RKO (cell line): ENCODE measurements around the gene INSYN2A.
A peak's percentile ranks its signal among the peaks of the same experiment; 100 is the strongest.

Source experiments
- DNase-seq: peaks from one replicate; pipeline ENCODE4 v3.0.0-alpha.2; 2016; ENCODE audit warnings: low spot score

Gene INSYN2A, protein sequence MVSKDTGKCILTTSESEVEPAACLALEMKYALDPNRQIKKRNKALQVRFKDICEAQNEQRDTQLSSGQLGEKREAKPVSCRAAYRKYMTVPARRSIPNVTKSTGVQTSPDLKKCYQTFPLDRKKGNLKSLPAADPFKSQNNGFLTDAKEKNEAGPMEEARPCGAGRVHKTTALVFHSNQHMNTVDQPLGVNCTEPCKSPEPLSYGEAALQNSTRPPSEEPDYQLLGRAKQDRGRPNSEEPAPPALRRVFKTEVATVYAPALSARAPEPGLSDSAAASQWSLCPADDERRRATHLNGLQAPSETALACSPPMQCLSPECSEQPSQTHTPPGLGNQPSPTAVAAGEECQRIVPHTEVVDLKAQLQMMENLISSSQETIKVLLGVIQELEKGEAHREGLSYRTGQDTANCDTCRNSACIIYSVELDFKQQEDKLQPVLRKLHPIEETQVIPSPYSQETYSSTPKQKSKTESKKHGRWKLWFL

DNA sequence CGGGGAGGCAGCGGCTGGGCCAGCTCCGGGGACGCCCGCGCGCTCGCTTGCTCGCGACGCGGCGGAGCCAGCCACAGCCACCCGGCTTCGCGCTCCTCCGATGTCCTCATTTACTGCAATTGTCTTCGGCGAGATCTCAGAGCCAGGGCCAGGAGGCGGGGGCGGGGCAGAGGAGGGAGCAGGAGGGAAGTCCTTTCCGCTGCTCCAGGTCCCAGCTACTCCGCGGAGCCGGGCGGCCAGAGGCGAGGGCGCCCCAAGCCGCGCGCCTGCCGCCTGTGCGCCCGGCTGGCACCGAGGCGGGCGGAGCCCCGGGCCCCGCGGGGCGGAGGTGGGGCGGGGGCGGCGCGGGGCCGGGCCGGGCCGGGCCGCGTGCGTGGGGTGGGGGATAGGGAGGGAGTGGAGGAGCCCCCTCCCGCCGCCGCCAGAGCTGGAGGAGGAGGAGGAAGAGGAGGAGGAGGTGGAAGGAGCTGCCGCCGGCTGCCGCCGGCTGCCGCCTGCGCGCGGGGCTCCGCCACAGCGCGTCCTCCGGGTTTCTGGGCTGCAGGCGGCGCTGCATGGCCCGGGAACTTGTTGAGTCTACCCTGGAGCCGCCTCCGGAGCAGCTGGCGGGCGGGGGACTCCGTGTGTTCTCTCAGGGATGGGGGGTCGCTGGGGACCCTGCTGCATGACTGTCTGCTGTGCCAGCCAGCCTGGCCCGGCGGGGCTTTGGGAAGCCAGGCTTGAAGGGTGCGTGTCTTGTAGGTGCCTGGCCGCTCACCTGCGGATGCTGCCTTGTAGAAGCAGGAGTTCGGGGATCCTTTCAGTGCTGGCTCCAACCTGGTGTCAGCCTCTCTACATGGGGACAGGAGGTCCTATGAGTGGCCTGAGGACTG lies at the start of gene INSYN2A:
Gene INSYN2A (minus strand): TSS at position 310 of the 872 bp plus-strand sequence. CDS start 20,196 bp downstream, outside the sequence.
- no peak for DNase-seq

DNA sequence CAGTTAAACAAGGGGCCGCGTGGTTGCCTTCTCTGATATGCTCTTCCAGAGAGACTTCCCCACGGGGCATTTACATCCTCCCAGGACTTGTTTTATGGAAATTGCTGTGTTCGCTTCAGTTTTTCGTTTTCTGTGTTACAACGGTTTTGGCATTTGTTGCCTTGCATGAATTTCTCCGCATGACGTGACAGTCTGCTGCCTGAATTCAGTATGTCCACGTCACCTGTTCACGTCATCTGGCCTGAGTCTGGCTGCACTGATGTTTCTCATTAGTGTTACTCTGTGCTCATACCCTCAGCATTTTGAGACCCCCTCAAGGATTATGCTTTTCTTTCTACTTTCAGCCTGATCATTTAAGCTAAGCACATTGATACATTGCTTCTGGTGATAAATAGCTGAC lies 49.1 kb upstream of the INSYN2A start:
- no peak for DNase-seq

DNA sequence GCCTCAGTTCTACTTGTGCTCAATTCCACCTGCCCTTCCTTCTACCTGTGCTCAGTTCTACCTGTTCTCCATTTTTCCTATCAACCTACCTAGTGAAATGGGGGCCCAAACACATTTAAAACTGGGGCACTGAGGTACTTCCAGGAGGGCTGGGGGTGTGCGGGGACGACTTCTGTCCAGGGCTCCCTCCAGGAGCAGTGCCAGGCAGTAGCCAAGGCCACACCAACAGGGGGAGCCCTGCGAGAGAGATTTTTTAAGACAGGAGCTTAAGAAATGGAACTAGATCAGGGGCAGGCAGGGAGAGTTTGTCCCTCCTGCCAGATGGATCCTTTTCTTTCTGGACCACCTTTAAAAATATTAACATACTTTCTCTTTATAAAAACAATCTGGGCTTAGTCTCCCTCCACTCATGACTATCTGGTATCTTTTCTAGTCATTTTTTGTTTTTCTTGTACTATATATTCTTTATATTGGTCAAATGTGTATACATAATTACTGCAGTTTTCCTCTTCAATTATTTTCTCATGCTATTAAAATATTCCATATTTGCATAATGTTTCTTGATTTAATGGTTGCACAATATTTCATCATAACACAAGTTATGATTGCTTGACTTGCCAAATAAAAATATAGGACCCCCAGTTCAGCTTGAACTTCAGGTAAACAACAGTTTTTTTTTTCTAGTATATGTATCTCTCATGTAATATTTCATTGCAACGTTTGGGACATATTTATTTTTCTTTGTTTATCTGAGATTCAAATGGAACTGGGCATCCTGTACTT lies 47.3 kb upstream of the INSYN2A start:
- peak; percentile 46 for DNase-seq

DNA sequence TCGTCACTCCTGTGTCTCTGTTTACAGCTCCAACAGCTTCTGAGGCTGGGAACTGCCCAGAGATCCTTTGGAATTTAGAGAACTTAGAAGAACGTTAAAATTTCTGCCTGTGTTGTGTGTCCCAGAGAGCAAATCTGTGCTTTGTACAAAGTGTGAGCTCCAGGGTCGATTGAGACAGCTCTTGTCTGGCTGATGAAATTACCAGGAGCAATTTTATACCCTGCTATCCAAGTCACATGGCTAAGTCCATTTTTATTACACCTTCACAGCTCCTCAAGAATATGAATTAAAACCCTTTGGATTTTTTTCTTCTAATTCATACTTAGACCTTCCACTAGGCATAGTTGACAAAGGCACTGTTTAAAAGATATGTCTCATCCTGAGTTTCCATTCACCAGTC lies 46.5 kb upstream of the INSYN2A start:
- no peak for DNase-seq

DNA sequence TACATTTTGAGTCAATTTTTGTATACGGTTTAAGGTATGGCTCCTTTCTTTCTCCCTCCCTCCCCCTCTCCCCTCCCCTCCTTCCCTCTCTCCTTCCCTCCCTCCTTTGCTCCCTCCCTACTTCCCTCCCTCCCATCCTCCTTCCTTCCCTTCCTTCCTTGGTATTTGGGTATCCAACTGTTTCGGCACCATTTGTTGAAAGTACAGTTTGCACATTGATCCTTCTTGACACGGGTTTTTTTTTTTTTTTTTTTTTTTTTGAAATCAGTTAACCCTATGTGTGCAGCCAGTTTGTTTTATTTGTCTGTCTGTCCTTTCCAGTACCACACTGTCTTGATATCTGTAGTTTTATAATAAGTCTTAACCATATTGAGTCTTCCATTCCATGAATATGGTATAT lies 39.9 kb upstream of the INSYN2A start:
- DNase-seq, result no peak

DNA sequence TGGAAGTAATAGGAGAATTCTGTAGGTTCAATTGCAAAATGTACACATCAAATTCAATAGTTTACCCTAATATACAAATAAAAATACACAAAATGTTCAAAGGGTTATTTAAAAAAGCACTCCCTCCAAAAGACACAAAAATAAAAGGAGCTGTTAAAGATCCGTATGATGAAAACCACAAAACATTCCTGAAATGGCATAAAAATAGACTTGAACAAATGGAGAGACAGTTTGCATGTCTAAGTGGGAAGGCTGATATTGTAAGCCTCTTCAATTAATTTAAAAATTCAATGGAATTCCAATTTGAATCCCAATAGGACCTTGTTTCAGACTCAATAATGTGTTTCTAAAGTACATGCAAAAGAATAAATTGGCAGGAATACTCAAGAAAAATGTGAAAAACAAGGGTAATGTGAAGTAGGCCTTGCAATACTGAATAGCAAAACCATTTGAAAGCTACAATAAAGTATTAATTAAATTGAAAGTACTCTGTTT lies 38.0 kb upstream of the INSYN2A start:
- DNase-seq, result no peak

DNA sequence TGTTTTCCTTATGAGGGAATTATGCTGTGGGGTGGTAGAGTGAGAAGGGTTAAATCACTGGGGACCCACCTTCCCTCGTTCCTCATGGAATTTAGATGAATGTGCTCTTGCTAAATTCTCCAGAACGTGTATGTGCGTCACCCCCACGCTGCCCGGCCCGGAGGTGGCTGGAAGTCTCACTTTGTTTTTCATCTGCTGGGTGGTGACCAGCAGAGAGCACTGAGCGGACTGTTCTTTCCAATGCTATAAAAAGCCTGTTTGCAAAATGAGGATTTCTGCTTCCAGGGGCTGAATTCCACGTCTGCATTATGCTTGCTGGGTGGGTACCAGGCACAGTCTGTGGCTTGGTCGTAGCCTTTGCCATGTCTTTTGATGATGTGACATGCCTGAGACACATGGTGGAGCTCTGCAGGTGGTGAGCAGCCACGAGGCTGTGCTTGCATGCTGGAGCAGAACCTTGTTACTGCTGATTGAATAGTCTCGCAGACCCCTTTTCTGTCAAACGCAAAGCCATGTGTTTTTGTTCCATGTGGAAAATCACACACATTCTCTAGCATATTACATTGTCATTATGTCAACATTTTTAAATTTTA lies 31.9 kb upstream of the INSYN2A start:
- DNase-seq, result no peak

DNA sequence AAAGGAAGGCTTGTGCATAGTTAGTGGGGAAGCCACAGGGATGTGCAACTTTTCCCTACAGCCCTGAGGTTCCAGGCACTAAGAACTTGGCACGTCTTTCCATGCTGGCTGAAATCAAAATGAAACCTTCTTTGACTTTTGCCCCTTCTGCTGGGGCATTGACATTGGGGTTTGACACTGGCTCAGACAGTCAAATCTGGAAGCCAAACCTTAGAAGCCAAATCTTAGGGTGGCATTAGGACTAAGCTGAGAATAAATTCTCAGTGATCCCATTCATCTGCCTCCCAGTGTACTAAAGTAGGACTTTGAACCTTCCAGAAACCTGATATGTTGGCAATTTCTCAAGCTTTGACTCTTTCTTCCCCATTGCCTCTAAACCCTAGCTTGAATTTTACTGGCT lies 31.3 kb upstream of the INSYN2A start:
- no peak for DNase-seq

DNA sequence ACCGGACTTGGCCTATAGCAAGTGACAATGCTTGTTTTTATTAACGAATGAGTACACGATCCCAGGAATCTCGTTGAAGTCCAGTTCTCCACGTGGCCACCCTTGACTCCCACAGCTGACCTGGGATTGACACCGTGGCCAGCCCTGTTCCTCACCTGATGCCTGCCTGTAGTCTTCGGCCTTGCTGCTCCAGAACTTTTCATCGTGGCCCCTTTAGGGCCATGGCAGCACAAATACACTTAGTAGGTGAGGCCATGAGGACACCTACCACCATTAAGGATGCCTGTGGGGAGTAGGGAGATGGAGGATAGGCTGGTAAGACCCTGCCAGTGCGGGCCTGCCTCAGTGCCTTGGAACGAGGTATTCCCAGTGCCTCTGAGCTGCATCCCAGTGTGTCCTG lies 30.6 kb upstream of the INSYN2A start:
- DNase-seq, result no peak

DNA sequence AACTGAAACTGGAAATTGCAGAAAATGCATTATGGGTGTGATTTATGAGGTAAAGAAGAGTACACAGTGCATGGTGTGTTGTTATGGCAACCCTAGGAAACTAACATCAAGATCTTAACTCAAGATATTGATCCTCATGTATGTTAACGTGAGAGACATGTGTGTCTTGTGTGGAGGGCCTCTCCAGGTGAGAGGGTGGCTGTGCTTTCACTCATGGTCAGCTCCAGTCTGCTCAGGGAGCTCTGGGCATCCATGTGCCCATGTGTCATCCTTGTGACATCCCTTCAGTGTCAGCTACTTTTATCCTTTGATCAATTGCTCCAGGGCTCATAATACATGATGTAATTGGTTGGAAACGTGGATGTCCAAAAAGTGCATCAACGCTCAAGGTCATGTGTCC lies 24.9 kb upstream of the INSYN2A start:
- DNase-seq, result no peak

DNA sequence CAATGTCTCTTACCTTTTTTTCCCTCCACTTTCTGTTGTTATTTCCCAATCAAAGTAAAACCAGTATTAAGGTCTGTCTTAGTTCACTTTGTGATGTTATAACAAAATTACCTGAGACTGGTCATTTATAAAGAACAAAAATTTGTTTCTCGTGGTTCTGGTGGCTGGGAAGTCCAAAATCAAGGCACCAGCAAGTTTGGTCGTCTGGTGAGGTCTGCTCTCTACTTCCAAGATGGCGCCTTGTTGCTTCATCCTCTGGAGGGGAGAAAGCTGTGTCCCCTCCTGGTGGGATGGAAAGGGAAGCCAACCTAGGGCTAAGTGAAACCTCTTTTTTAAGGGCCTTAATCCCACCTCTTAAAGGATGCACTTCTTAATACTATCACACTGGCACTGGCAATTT lies 22.3 kb upstream of the INSYN2A start:
- DNase-seq, result no peak

DNA sequence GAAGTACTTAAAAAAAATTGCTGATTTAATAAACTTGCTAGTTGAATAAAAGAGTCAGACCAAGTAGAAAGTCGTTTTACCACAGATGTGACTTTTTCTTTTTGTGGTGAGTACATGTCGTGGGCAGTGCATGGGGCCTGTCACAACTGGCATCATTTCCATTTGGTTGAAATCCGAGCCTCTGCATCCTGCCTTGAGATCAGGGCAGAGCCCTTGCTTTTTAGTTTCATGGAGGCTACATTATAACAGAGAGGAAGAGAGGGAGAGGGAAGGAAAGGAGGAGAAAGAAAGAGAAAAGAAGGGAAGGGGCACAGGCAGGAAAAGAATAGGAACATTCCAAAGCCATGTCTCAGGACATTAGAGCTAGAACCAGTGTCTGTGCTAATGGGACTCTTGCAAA lies 20.4 kb upstream of the INSYN2A start:
- DNase-seq, result no peak

DNA sequence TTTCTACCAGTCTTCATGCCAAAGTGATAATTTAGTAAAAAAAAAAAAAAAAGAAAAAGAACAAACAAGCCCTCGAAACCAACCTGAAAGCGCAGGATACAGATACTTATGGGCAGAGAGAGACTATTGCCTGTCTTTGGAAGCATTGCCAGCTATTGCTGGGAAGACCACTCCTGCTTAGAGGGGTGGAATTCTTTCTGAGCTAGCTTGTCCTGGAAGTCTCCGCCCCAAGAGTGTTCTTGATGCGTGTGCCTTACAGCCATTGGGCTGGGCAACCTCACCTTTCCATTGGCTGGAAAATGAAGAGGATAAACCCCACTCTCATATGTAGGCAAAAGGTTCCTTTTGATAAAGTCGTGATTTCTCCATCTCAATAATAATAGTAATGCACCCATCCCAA lies 19.9 kb upstream of the INSYN2A start:
- DNase-seq, result no peak

DNA sequence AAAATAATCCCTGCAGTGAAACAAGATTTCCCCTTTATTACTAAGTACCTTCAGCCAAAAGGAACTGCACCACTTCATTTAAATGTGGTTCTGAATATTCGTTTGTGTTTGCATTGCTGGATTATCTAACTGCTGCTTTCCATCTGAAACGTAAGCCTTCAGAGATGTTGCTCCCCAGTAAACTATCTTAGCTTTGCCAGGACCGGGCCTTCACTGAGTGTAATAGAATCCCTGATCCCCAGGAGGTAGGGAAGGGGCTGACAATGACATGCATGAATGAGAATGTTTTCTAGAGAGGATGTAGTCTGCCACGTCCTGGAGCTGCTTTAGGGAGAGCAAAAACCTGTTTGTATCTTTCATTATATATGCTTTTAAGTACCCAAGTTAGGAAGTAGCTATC lies 19.5 kb upstream of the INSYN2A start:
- DNase-seq, result no peak

DNA sequence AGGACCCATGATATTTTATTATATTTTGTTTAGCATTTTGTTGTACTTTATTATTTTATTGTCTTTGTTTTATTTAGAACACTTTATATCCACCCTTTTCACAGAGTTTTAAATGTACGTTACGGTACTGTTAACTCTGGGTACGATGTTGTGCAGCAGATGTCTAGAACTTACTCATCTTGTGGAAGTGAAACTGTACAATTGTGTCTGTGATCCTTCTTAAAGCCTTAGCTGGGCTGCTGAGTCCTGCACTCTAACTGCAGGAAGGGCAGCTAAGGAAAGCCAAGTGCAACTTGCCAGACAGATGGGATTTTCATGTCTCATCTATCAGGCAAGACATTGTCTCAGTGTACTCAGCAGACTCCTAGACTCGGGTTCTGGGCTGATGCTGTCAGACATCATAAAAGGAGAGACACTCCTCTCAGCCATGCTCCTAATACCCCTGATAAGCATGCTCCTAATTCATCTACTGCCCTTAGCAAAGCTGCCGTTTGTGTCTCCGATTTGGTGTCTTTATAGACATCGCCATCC lies 14.6 kb upstream of the INSYN2A start:
- DNase-seq, result no peak

DNA sequence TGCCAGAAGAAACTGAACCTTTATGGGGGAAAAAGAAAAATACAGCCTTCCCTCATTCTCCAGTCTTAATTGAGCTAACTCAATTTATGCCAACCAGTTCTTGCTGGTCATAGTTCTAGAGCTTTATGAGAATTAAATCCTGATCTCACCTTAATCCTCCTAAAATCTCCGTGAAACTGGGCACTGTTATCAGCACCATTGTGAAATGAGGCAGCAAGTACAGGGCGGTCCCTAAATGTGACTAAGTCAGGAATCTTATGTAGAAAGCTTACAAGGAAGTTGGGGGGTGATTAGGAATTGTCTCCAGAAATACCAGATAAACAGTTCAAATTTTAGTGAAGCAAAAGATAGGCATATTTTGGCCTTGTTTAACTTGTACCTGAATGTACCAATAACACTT lies 10.7 kb upstream of the INSYN2A start:
- no peak for DNase-seq

DNA sequence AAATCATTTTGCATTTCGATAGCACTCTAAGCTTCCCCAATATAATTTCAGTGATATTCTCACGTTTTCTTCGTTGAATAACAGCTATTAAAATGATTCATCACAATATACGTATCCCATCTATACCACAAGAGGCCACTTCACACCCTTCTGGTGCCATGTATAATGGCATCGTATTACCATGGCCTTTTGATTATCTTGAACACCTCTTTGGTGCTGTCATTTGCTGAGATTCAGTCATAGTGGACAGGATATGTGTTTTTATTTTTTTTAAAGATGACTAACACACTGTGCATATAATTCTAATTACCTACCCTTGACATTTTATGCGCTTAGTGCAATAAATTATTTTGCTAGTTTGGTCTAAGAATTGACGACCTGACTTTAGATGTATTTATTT lies 6.7 kb upstream of the INSYN2A start:
- DNase-seq, result peak; percentile 16

DNA sequence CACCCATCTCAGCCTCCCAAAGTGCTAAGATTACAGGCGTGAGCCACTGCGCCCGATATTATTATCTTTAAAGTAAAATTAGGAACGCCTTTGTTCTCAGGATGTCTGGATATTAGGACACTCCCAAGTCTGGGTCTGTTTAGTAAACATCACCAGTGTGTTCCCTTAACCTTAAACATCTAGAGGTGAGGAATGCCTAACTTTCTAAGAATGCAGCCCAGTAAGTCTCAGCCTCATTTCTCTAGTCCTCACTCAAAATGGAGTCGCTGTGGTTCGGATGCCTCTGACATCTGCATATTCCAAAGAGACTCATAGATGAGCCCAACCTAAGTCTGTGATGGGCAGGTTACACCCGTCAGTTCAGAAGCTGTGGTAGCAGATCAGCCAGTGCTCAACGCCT lies 4.3 kb upstream of the INSYN2A start:
- no peak for DNase-seq

DNA sequence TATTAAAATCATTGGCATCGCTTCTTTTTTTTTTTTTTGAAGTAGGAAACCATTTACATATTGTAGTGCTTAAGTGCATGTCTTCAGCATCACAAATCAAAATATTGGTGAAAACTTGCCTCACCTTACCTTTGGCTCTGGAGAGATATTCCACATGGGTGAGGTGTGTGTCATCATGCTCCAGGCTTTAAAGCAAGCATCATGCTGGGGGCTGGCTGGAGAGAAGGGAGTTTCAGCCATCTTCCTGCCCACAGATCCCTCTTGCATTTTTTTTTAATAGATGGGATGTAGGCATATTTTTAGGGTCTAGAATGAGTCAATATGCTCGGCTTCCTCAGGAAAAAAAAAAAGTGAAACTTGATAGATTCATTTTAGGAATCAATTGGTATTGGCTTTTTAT lies 2.3 kb upstream of the INSYN2A start:
- no peak for DNase-seq

DNA sequence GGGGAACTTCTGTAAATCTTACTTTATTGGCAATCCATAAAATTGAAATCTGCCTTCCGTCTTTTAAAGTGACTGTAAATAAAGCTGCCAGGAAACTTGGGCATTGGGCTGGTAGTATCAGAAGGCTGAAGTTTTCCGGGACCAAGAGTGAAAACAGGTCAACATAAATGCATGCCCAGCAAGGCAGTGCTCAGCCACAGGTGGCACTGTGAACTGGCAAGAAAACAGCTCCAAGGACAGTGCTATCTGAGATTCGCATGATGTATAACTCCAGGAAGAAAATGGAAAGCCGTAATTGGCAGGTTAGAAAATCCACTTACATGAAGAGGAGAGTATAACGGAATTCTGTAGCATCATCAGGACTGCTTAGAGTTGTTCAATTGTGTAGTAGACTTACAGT lies 1.9 kb upstream of the INSYN2A start:
- DNase-seq, result no peak

DNA sequence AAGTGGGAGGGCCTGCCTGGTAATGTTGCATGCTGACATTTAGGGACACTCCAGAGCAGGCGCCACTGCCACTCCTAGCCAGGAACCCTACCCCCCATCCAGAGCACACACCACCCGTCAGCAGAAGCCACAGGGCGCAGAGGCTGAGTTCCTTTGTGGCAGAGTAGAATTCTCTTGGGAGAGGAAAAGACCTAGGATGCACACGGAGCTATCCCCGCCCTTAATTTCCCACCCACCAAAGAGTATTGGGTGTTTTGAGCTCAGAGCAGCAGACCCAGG lies 702 bp upstream of the INSYN2A start:
- no peak for DNase-seq
